HG03135 (cell line): ENCODE measurements around the gene BNC2.

Experiments used
- ATAC-seq: cut with Tn5 transposase; IDR thresholded peaks from one replicate; pipeline ENCODE4 v1.9.1; 2021; ENCODE audit warnings: mild to moderate bottlenecking, moderate library complexity; ENCODE audit not compliant: unreplicated experiment

The BNC2 gene

GRCh38 chr9:16396389-16396788 lies 474.1 kb downstream of the BNC2 start:
- ATAC-seq, result no peak

- ATAC-seq, result no peak
Observed at GRCh38 chr9:16391369-16391768, 479.1 kb downstream of the BNC2 start.

- no peak for ATAC-seq
Observed at GRCh38 chr9:16387382-16387781, 483.1 kb downstream of the BNC2 start.

- ATAC-seq, result no peak
Observed at GRCh38 chr9:16386827-16387077, 483.7 kb downstream of the BNC2 start.

GRCh38 chr9:16386007-16386826 lies 484.3 kb downstream of the BNC2 start:
- ATAC-seq, result no peak

GRCh38 chr9:16385590-16385989 lies 484.9 kb downstream of the BNC2 start:
- no peak for ATAC-seq

- no peak for ATAC-seq
Observed at GRCh38 chr9:16384993-16385392, 485.5 kb downstream of the BNC2 start.

- ATAC-seq, result no peak
Observed at GRCh38 chr9:16377311-16377710, 493.2 kb downstream of the BNC2 start.

- no peak for ATAC-seq
Observed at GRCh38 chr9:16371306-16371705, 499.2 kb downstream of the BNC2 start.

- ATAC-seq, result no peak
Observed at GRCh38 chr9:16370647-16371046, 499.8 kb downstream of the BNC2 start.

GRCh38 chr9:16369427-16369826 lies 501.0 kb downstream of the BNC2 start:
- ATAC-seq, result no peak

- no peak for ATAC-seq
Observed at GRCh38 chr9:16368237-16369087, 502.0 kb downstream of the BNC2 start.

- no peak for ATAC-seq
Observed at GRCh38 chr9:16367605-16368231, 502.8 kb downstream of the BNC2 start.

- no peak for ATAC-seq
Observed at GRCh38 chr9:16364347-16364746, 506.1 kb downstream of the BNC2 start.

GRCh38 chr9:16363916-16364315 lies 506.6 kb downstream of the BNC2 start:
- ATAC-seq, result no peak

GRCh38 chr9:16363073-16363781 lies 507.2 kb downstream of the BNC2 start:
- no peak for ATAC-seq

- no peak for ATAC-seq
Observed at GRCh38 chr9:16361939-16362338, 508.5 kb downstream of the BNC2 start.

GRCh38 chr9:16361118-16361517 lies 509.4 kb downstream of the BNC2 start:
- no peak for ATAC-seq

GRCh38 chr9:16360247-16360646 lies 510.2 kb downstream of the BNC2 start:
- ATAC-seq, result no peak
